ELR (cell line): Measurements from ENCODE around the gene RBMS1.

Source experiments
- DNase-seq: peaks from one replicate; pipeline ENCODE4 v3.0.0-alpha.2; 2015; ENCODE audit warnings: low read depth

Gene RBMS1

DNA sequence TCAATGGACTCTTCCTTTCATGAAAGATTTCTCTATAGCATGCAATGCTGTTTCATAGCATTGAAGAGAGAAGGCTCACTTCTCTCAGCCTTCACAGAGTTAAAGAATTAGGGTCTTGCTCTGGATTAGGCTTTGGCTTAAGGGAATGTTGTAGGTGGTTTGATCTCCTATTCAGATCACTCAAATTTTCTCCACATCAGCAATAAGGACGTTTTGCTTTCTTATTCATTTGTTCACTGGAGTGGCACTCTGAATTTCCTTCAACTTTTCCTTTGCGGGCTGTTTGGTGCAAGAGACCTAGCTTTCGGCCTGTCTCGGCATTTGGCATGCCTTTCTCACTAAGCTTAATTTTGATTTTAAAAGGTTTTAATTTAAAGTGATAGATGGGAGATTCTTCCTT is 131.6 kb downstream of the RBMS1 start:
- no peak for DNase-seq

DNA sequence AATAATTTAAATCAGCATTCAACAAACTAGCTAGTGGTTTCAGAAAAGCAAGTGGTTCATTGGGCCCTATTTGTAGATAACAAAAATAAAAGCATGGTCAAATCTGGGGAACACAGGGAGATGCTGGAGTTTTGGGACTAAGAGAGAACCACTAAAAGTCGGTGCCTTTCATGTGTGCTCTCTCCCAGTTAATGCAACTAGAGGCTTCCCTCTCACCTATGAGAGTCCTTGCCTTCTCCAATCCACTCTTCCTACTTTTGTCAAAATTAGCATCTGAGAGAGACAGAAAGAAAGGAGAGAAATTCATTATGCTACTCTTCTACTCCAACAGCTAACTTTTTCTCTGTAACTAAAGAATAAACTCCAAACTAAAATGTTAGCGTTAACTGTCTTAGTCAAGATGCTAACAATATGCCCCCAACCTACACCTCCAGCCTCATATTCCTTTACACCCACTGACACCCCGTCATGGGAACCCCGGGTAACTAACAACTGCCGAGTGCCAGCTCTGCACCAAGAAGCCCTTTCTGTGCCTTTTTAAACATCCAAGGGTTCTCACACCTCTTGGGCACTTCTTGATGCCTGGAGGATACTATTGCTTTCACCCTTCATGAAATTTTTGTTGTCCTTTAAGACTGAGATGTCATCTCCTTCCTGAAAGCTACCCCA is 133.4 kb downstream of the RBMS1 start:
- no peak for DNase-seq

DNA sequence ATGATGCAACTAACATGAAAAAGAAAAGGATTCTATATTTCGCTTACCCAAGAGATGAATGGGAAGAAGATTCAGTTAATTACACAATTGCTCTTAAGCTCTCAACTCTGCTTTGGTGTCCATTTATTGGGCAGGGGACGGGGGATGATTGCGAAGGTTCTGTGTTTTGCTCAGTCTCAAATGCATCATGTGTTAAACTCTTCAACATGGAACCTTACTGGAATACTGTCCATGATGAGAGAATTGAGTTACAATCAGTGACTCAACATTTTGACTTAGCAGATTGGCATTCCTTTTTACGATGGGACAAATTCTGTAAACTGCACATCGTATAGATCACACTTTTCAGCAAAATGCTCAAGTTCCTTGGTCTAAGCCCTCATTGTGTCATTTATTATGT is 135.6 kb downstream of the RBMS1 start:
- peak; percentile 90 for DNase-seq

DNA sequence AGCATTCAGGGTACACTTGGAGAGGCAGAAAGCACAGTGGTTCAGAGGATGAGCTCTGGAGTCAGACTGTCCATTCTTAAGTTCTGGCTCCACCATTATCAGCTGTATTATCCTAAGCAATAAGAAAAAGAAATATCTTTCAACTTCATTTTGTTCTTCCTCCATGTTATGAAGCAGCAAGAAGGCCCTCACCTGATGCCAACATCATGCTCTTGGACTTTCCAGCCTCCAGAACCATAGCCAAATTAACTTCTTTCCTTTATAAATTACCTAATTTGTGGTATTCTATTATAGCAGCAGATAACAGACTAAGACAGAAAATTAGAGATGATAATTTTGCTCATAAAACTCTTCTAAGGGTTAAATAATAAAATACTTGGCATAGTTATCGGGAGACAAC is 137.1 kb downstream of the RBMS1 start:
- no peak for DNase-seq

DNA sequence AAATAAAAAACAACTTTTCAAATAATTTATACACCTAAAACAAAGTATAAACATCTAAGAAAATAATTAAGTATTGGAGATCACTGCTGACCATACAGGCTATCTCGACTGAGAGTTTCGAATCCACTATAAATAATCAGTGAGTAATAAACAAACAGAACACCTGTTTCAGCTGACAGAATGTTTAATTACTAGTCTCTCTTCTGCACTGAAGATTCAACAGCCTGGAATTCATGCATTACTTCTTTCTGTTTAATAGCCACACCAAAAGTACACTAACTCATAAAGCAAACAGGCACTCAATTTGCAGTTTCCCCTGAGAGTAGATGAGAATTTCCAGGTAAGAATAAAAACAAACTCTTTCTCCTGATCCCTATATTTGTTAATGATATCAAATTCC is 138.5 kb downstream of the RBMS1 start:
- DNase-seq: no peak

DNA sequence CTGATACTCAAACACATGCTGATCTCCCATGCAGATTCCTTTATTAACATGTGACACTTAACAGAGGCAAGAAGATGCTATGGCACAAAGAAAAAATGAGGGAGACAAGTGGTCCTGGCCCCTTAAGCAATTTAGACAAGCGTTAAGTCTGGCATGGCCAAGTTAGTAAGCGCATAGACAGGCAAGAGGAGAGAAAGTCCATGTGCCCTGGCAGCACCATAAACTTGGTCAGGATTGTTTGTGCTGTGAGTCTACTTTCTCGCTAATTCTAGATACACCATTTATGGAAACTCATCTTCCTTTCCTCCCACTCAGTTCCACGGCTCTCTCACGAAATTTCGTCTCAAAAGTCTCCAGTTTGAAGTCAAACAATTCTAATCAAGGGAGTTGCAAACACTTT is 138.9 kb downstream of the RBMS1 start:
- DNase-seq: no peak

DNA sequence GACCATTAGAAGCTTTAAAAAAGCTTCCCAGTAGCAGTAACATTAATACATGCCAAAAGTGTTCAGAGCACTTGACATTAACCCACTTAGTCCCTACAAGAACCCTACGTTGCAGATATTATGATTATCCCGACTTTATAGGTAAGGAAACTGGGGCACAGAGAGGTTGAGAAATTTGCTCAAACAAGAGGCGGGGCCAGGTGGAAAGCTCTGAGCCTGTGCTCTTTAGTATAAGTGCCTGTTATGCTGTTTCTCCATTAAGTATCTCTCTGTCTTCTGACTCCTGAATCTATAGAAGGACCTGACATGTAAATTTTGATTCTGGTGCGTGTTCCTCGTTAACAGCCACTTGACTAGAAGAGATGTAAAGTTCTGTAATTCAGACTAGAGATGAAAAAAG is 139.8 kb downstream of the RBMS1 start:
- no peak for DNase-seq

DNA sequence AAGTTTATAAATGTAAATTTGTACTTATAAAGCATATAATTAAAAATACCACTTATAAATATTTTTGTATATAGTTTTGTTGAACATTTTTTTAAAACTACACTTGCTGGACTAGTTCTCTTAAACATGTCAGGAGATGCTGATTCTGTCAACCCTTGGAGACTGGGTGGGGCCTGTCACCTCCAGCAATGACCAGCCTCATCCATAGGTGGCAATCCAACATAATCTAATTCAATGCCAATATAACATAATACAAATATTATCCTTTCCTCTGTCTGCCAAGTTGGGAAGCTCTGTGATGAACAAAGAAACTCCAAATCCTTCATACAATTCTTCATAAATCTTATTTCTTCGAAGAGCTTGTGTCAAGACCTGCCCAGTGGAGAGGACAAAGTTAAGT is 140.4 kb downstream of the RBMS1 start:
- peak; percentile 52 for DNase-seq

DNA sequence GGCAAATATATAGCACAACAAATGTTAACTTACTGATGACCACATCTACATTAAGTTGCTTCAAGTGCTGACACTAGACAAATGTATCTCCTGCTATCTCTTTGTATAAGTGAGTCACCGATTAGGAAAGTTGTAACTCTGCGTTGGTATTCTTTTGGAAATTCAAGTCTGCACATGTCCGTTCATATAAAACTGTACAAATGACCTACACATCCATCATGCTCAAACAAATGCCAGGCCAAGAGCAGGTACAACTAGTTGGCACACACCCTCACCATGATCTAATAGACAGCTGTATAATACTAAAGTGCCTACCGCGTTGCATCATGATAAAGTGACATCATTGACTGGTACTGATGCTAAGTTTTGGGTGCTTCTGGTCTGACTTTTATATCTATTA is 141.1 kb downstream of the RBMS1 start:
- no peak for DNase-seq

DNA sequence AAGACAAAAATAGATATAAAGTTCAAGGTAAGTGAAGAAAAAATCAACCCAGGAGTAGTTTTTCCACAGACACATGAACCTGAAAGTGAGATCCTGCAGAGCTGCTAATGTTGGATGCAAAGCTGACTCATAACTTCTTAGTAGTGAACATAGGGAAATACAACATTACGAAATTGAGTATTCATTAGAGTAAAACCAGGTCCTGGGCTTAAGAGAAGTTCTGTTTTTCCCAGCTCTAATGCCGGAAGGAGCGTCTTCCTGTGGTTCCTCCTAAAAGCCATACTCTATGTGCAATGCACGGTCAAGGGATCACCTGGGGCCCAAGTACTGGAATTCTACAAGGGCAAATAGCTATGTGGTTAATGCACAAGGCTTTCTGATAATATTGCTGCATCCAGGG is 141.7 kb downstream of the RBMS1 start:
- DNase-seq: peak; percentile 75

DNA sequence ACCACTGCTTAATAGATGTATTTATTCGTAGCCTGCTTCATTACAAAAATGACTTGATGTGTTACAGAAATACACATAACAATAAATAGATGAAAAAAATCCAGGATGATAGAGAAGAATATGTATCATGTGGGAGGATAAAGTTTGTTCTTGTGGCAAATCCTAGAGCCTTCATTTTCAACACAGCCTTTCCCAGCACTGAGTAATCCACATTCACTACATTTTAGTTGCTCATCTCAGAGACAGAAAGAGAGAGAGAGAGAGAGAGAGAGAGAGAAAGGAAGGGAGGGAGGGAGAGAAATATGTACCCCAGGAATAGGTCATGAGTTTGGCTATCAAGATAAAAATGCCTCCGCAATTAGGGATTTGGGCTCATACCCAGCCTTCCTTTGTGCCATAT is 144.3 kb downstream of the RBMS1 start:
- DNase-seq: peak; percentile 10

DNA sequence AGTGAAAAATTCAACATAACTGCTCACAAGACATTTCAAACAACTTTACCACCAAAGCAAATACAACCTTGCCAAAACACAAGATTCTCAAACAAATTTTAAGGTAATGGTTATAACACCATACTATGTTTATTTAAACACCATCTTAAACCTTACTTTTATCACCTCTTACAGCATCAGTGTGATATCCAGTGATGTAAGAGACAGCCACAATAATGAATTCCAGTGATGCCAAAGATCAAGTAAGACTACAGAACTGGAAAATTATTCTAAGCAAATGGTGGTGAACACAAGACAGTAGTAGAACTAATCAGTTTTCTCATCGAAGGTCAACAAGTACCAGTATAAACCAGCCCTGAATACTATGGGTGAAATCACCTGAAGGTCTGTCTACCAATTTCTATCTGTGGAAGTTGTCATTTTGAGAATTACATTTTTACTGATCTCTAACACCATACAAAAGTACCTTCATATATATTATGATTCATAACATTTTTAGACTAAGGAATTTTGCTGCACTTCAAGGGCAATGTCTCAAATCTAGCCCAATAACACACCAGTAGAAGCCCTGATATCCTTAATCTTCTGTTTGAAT is 146.2 kb downstream of the RBMS1 start:
- no peak for DNase-seq

DNA sequence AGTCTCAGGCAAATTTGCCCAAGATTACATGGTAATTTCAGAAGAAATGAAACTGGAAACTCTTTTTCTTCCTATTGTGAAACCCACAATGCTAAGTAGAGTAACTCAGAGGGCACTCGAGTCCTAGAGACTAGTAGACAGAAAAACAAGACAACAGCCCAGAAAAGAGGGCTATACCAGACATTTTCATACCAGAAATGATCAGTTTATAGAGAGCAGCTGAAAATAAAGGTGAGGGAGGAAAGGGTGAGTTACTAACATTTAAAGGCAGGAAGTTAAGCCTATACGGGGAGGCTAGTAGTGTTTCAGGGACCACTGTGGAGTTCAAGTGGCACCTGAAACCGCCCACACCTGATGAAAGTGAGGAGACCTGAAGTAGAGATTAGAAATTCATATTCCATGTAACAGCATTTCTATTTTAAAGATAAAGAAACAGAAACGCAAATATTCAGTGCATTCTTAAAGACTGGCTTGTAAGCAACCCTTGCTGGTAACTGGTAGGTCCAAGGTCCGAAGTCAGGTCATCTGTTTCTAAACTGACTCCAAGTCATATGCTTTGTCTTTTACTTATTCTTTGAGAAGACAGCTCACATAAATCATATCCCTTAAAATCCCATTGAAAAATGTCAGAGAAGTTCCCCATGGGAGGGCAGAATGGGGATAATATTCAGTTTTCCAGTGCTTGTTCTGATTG is 148.4 kb downstream of the RBMS1 start:
- DNase-seq: no peak

DNA sequence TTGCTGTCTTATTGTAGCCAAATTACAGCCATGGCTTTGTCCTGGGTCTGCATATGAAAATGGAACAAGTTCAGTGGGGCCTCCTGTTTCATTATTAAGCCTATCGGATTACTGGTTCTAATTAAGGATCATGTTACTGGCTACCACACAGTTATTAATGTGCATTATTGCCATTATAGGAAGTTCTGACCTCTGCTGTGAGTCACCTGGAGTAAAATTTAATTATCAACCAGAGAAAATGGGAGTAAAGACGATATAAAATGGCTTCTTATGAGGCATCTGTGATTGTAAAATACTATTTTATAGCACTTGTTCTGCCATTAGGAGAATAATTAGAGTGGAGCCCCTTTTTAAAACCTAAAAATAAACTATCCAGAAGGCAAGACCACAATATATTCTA is 150.2 kb downstream of the RBMS1 start:
- no peak for DNase-seq

DNA sequence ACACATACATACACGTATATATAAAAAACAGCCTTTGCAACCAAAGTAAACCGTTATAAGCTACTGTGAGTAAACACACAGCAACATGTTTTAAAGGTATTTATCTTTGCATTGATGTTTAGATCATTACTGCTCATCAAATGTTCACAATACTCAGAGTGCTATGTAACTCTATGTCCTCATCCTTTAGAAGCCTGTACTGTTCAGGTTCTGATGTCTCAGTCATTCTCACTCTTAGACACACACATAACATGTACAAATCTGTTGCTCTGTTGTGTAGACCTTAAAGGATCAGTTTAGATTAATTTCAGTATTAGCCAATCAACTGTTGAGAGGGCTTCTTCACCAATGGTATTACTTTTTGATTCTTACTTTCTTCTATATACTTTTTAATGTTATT is 153.9 kb downstream of the RBMS1 start:
- DNase-seq: no peak

DNA sequence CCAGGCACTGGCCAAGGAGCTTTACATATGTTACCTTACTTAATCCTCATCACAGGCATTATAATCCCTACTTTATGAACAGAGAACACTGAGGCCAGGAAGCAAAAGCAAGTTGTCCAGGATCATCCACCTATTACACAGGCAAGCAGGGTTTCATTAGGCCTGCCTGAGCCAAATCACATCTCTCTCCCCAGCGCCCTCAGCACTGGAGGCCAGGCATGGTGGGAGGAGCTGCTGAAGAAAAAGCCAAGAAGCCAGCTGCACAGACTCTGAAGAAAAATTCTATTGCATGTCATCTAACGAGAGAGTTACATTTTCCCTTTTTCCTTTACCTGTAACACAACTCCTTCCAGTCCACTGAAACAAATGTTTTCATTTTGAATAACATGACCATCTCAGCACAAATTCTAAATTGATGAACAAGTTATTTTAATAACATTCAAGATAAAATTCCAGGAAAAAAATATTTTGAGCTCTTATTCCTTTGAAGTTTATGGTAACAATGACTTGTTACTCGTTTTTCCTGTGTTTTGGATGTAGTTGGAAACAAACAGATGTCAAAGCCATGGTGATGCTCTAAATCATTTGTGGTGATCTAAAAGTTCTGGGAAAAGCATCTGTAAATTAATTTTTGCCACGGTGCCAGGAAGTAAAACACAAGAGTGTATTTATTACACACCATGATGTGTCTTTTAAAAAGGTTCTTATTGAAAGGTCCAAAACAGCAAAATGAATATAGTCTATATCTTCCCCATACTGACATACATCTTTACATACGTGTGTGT is 154.5 kb downstream of the RBMS1 start:
- no peak for DNase-seq

DNA sequence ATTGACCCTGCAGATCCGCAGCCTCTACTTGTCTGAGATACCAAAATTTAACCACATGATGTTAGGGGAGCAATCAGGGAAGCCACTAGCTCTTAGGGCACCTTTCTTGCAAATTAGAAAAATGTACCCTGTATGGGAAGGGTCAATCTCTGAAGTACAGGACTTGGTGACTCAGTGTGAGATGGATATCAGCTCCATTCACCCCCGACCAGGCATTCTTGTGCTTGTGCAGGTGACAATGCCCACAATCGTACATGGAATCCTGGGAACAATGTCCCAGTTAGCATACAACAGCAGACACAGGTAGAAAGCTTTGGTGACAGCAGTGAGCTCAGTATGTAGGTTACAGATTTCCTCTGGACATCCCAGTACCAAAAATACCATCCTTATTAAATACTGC is 155.9 kb downstream of the RBMS1 start:
- DNase-seq: no peak

DNA sequence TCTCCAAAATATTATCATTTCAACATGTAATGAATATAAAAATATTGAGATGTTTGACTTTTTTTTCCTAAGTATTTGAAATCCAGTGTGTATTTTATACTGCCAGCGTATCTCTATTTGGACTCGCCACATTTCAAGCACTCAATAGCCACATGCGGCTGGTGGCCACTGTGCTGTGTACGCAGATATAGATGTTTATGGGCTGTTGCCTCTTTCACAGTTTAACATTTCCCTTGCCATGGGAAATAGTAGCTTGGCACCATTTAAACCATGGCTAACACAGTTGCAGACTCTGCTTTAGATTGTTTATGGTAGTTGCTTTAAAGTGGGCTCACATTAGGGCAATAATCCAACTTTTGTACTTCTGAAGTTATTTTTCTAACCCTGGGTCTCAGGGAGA is 157.0 kb downstream of the RBMS1 start:
- DNase-seq: no peak

DNA sequence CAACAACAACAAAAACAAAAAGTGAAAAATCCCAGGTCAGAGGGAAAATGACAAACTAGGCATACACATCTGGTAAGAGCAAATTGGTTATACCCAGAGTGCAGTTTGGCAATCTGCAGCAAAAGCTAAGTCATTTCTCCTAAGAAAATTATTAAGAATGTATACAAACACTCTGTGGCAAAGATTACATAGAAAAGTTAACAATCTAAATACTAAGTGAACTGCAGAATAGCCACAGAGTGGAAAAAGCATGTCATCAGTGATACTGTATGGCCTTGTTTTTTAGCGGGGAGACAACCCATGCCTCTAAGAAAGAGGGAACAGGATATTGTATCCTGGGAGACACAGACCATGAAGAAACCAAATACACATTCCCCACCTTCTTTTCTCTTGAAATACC is 157.5 kb downstream of the RBMS1 start:
- DNase-seq: no peak

DNA sequence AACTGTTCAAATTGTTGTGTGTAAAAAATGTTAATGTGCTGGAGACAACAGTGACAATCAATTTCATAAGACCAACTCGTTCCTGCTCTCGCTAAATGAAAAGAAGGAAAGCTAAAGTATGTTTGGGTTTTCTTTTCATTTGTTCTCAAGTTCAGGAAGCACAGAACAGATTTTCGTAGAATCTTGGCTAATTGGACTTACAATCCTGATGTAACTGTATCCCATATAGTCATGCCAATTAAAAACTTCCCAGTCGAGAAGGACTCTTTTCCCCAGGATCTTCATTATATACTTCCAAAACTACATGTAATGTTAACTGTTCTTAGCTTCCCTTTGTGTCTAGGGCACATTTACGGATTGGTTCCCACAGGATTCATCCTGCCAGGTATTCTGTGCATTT is 158.2 kb downstream of the RBMS1 start:
- DNase-seq: no peak

DNA sequence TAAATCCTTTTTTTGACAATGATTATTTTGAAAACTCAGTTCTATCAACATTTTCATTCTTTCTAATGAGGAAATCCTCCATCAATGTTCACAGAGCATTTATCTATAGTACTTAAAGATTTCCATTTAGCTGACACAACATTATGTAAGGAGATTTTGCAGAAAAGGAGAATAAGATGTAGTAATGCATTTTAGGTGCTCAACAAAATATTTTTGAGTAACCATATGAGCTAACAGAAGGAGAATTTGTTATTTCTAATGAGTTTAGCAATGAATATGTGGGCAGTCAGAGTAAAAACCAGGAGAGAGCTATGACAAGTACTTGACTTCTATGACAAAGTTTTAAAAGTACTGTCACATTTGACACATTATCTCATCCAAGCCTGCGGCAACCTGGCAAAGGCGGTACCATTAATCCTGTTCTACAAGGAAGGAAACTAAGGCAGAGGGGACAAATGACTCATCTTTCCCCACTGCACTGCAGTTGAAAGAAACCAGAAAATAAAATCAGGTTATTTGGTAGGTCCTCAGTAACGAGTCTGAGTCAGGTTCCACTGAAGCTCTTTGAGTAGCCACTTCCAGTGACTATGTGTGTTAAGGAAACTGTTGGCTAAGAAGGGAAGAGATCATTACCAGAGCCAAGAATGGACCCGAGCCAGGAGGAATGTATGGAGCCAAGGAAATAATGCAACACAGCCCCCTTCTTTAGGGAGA is 159.4 kb downstream of the RBMS1 start:
- peak; percentile 56 for DNase-seq

DNA sequence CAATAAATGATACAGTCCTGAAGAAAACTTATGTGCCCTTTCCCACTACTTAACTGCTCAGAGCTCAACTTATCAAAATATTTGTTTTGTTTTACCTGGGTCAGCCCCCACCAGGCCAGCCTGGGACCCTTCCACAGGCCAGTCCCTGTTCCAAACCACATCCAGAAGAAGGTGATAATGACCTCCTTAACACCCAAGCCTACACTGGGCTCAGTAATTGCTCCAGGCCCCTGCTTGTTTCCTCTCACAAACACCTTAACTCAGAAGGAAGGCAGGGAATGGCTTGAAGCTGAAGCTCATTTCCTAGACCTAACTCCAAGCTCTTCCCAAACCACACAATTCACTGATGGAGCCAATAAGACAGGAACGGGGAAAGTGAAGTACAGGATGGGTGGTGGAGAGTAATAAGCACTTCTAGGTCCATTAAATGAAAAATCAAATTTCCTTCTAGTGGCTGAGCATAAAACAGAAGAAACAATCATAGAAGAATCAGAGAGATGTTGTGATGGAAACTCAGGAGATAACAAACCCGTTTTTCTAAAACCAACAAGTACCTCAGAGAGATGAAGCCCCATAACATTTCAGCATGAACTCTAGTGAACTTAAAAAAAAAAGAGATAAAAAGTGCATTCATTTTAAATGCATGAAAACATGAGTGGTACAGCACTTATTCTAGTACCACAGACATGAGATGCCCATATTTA is 160.1 kb downstream of the RBMS1 start:
- no peak for DNase-seq
